Measurements from ENCODE around the gene GGA2.
A peak's percentile ranks its signal among the peaks of the same experiment; 100 is the strongest.

DNA sequence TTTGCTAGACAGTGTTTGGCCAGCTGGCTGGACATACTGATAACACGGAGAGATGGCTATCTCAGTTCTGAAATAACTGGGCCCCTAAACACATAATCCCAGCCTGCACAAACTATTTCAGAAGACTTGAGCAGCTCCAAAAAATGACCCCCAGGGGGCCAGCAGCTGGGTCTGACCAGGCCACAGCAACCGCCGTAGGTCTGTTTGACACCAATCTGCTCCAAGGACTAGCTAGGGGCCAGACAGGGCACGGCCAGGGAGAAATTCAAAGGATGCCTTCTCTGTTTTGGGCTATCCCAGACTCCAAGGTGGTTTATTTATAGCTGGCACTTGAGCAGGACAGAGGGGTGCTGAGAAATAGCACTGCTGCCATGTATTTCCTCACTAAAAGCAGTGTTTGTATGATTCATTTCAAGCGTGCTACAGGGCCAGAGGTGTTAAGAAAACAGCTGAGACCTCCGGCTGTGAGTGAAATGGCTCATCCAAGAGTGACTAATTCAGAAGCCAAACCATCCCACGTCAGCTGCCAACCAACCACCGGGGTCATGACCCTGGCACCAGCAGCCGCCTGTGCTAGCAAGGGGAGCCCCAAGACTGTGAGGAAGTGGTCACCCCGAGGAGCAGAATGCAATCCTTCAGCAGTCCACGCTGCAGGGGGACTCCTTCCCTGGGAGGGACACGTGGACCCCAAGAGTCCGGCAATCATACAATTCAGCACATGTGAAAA is 5.7 kb downstream of the GGA2 start:
- TF ChIP-seq, protein P1, sequence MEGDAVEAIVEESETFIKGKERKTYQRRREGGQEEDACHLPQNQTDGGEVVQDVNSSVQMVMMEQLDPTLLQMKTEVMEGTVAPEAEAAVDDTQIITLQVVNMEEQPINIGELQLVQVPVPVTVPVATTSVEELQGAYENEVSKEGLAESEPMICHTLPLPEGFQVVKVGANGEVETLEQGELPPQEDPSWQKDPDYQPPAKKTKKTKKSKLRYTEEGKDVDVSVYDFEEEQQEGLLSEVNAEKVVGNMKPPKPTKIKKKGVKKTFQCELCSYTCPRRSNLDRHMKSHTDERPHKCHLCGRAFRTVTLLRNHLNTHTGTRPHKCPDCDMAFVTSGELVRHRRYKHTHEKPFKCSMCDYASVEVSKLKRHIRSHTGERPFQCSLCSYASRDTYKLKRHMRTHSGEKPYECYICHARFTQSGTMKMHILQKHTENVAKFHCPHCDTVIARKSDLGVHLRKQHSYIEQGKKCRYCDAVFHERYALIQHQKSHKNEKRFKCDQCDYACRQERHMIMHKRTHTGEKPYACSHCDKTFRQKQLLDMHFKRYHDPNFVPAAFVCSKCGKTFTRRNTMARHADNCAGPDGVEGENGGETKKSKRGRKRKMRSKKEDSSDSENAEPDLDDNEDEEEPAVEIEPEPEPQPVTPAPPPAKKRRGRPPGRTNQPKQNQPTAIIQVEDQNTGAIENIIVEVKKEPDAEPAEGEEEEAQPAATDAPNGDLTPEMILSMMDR (IDR thresholded peaks at IDR 0.05) = no peak
- TF ChIP-seq POLR2A (IDR thresholded peaks at IDR 0.05) (no peak), POLR2AphosphoS5 (IDR thresholded peaks at IDR 0.05) (peak; percentile 48 to 60), EP300 (IDR thresholded peaks at IDR 0.05) (no peak)
